Right lobe of liver (tissue), 6 donors: ENCODE data around the gene C16orf78. TPM values are rescaled to one million over a fixed set of nuclear protein-coding genes. Genes with fewer than 3 reads are reported as not detected.

Experiments used
- ATAC-seq, 4 donors: fragments of 200-7000 bp; cut with Tn5 transposase; one replicate each; pipeline ENCODE4 v1.9.1; 2020; ENCODE audit warnings: mild to moderate bottlenecking in 4 of 4, moderate library complexity in 4 of 4
- DNase-seq, 3 donors: peaks; one replicate each; pipeline ENCODE4 v3.0.0-alpha.2; 2020
- H3K27ac ChIP-seq, 3 donors: fragments of 200-600 bp; one replicate each; pipeline ENCODE4 v1.8.0; 2022
- H3K27me3 ChIP-seq, 2 donors: fragments of 200-600 bp; one replicate each; pipeline ENCODE4 v1.8.0; 2022
- H3K36me3 ChIP-seq, 4 donors: fragments of 200-600 bp; sonication (generic) in 1 of 4; one replicate each; pipeline versions ENCODE4 v1.5.1 to v1.8.0; 2017 to 2022; ENCODE audit warnings: control low read depth in 1 of 4
- H3K4me1 ChIP-seq, 4 donors: fragments of 200-600 bp; sonication (generic) in 1 of 4; one replicate each; pipeline versions ENCODE4 v1.5.1 to v1.8.0; 2017 to 2022; ENCODE audit warnings: control low read depth in 1 of 4
- H3K4me3 ChIP-seq, 3 donors: fragments of 200-600 bp; one replicate each; pipeline ENCODE4 v1.8.0; 2022
- H3K9me3 ChIP-seq, 4 donors: fragments of 200-600 bp; sonication (generic) in 1 of 4; one replicate each; pipeline versions ENCODE4 v1.5.1 to v1.8.0; 2017 to 2022; ENCODE audit warnings: control low read depth in 1 of 4
- CTCF ChIP-seq, 4 donors: fragments of 200-600 bp in 3 of 4; fragments of 450-650 bp in 1 of 4; IDR thresholded peaks; one replicate each; pipeline versions ENCODE4 v1.5.1 to v1.8.0; 2016 to 2022; ENCODE audit warnings: antibody characterized with exemption in 4 of 4, mild to moderate bottlenecking in 2 of 4
- POLR2A ChIP-seq: fragments of 450-650 bp; IDR thresholded peaks from one replicate; pipeline ENCODE4 v1.6.1; 2017; ENCODE audit warnings: antibody characterized with exemption, mild to moderate bottlenecking
- WGBS: methylation state at CpG from one replicate; pipeline ENCODE4 v1.1.6; 2018; ENCODE audit warnings: low coverage, low lambda C conversion rate; ENCODE audit not compliant: insufficient coverage; ENCODE audit errors: missing lambda C conversion rate; 5-methylcytosine and 5-hydroxymethylcytosine counted together
- intact Hi-C, 2 donors: fragments of 100-400 bp; cut with DNase I; formaldehyde crosslinking; loops; one replicate each; pipeline versions ENCODE4 v1.11.2 to v1.14.1; 2022
- long read RNA-seq: library from polyadenylated mRNA; unstranded; transcript quantifications from one replicate; pipeline ENCODE4 v2.0.0, GENCODE V29; 2019
- total RNA-seq, 6 experiments: library from RNA; depleted of rRNA in 2 of 6; stranded (reverse); fragments of >200 nt in 2 of 6; fragmentation: NEBNext Ultra II Directional in 3 of 6; extraction: Animal tissue kit (Norgen Biotek cat#: 25700) in 3 of 6; gene quantifications; one replicate each; pipeline versions ENCODE4 v1.1.0 to v1.2.4, GENCODE V29; 2016 to 2023
- donor health status: DM: no; HTN: yes; CAD: no.
- donor health status: DM: no; HTN: no; CAD: no.
- donor health status: DM: no; HTN: no; CAD: no.
- donor health status: DM: no; HTN: yes; CAD: no.
- donor health status: DM: no; HTN: yes; CAD: no.

Gene C16orf78
- not detected for total RNA-seq
- long read RNA-seq, result 0 reads

- WGBS, result 62% methylated on average over 3 of the region's 4 CpGs
- Histone ChIP-seq H3K27ac (no peak within 1 kb of the TSS), H3K9me3 (no peaks in the 10 kb centered on the region), H3K4me3 (no peak within 1 kb of the TSS), H3K27me3 (no peaks in the 10 kb centered on the region), H3K4me1 (no peaks in the 10 kb centered on the region), H3K36me3 (no peaks in the 10 kb centered on the region)
- TF ChIP-seq POLR2A (no peak), CTCF (IDR thresholded peaks at IDR 0.05) (no peak)
- intact Hi-C loops, result no loop called here
- ATAC-seq, result no peak
- no peak for DNase-seq
Measured at GRCh38 chr16:49373504-49373903, at the start of gene C16orf78. Gene C16orf78, plus strand, starts transcription at chr16:49373804. Its CDS starts 136 bp downstream, at chr16:49373940.

- no peaks in the 10 kb centered on the region for H3K9me3 ChIP-seq
- H3K27me3 ChIP-seq, result no peaks in the 10 kb centered on the region
- 66% methylated on average over 5 of the region's 9 CpGs for WGBS
- TF ChIP-seq CTCF (IDR thresholded peaks at IDR 0.05) (no peak), POLR2A (no peak)
- no peaks in the 10 kb centered on the region for H3K36me3 ChIP-seq
- DNase-seq (no peak), ATAC-seq (no peak)
- H3K27ac ChIP-seq, result no peak overlapping the region
- no peaks in the 10 kb centered on the region for H3K4me1 ChIP-seq
- intact Hi-C loops, result no loop called here
- no peak overlapping the region for H3K4me3 ChIP-seq
Measured at GRCh38 chr16:49324703-49325102, 48.9 kb upstream of the C16orf78 start.

GRCh38 chr16:49327466-49327865, 46.1 kb upstream of the C16orf78 start:
- H3K36me3 ChIP-seq, result no peaks in the 10 kb centered on the region
- H3K4me3 ChIP-seq, result no peak overlapping the region
- no peaks in the 10 kb centered on the region for H3K9me3 ChIP-seq
- DNase-seq (no peak), ATAC-seq (no peak)
- H3K4me1 ChIP-seq, result no peaks in the 10 kb centered on the region
- intact Hi-C loops, result no loop called here
- no peak overlapping the region for H3K27ac ChIP-seq
- H3K27me3 ChIP-seq, result no peaks in the 10 kb centered on the region
- WGBS, result 39% methylated on average over 3 of the region's 4 CpGs
- TF ChIP-seq CTCF (IDR thresholded peaks at IDR 0.05) (no peak), POLR2A (no peak)

DNA sequence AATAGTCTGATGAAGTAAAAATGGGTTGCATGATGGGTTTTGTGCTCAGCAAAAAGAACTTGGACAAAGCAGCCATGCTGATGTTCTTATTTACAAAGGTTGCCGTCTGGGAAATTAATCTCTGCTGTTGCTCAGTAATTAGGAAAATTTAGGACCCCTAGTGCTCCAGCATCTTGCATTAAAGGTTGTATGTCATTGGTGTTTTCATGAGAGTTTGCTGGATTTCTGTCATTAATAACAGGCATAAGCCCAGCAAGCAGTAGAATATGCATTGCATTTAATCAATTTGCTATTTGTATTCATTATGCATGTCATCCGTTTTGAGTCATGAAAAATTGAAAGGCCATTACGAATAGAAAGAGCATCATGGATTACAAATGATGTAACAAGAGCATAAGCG, 45.3 kb upstream of the C16orf78 start:
- WGBS, result 57% methylated on average over 4 of the region's 4 CpGs

More for the DNA sequence above, 45.3 kb upstream of the C16orf78 start:
- intact Hi-C loops, result no loop called here
- Histone ChIP-seq H3K9me3 (no peaks in the 10 kb centered on the region), H3K27ac (no peak overlapping the region), H3K4me1 (no peaks in the 10 kb centered on the region), H3K36me3 (no peaks in the 10 kb centered on the region), H3K4me3 (no peak overlapping the region), H3K27me3 (no peaks in the 10 kb centered on the region)
- ATAC-seq, result no peak
- DNase-seq, result no peak
- no peak for TF ChIP-seq POLR2A
- no peak for TF ChIP-seq CTCF (IDR thresholded peaks at IDR 0.05)
